Measurements from ENCODE around the gene ZNF358. TPM values are rescaled to one million over a fixed set of nuclear protein-coding genes. Genes with fewer than 3 reads are reported as not detected.

Gene ZNF358
- total RNA-seq, 4 donors from 2014 or later = 77.1 to 124 (median 95.3) TPM

DNA sequence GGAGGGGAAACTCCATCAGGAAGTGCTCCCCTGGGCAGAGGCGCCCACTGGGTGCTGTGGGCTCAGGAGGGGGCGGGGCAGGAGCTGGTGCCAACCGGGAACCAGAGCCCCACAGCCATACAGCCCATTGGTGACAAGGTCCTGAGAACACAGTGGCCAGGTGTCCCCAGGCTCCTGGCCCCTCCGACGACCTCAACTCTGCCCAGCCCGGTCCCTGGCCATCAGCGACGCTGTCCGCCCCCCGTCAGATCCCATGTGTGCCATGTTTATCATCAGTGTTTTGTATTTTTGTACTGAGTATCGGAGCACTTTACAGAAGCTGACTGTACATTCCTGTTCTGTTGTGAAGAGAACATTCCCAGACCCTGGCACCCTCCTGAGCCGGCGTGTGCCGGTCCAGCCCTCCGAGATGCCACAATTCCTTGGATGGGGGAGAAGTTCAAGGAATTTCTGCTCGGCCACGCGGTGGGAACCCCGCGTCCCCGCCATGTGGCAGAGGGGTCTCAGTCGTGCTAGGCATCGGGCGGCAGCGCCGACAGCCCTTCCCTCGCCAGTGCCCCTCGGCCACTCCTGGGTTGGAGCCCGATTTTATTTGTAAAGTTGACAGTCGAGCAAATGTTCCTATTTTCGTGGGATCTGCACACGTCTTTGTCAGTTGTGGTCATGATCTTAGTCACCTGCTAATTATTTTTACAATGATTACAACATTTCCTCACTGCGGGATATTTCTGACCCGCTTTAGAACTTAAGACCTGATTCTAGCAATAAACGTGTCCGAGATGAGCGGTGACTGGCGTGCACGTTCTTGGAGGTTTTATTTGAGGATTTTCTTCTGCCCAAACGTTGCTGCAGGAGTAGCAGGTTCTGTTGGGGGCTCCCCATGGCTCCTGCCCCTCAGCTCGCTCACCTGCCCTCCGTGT is 43.9 kb upstream of the ZNF358 start:
- no peaks in the 10 kb centered on the region for H3K27me3 ChIP-seq

DNA sequence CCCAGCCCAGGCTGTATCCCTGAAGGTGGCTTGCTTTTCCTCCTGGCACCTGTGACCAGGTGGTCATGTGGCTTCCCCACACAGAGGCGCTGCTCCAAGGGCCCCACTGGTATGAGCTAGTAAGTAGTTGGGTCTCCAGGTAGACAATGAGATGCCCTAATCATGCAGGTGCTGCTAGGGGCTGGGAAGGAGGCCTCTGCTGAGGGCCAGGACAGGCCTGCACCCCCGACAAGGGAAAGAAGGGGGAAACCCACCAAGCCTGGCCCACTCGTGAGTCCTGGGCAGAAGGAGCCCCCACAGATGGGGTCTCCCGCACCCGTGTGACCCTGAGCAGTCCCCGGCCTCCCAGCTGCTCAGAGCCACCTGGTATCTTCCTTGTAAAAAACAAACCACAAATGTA is 40.2 kb upstream of the ZNF358 start:
- Histone ChIP-seq H3K27me3 (no peaks in the 10 kb centered on the region), H3K4me3 (no peak overlapping the region), H3K9me3 (no peaks in the 10 kb centered on the region), H3K27ac (no peak overlapping the region), H3K4me1 (no peaks in the 10 kb centered on the region), H3K36me3 (peaks cover 0 to 22% (median 0%) of the 10 kb centered on the region in 3 donors)
- no peak for TF ChIP-seq POLR2A (IDR thresholded peaks at IDR 0.05)
- TF ChIP-seq, protein P1, sequence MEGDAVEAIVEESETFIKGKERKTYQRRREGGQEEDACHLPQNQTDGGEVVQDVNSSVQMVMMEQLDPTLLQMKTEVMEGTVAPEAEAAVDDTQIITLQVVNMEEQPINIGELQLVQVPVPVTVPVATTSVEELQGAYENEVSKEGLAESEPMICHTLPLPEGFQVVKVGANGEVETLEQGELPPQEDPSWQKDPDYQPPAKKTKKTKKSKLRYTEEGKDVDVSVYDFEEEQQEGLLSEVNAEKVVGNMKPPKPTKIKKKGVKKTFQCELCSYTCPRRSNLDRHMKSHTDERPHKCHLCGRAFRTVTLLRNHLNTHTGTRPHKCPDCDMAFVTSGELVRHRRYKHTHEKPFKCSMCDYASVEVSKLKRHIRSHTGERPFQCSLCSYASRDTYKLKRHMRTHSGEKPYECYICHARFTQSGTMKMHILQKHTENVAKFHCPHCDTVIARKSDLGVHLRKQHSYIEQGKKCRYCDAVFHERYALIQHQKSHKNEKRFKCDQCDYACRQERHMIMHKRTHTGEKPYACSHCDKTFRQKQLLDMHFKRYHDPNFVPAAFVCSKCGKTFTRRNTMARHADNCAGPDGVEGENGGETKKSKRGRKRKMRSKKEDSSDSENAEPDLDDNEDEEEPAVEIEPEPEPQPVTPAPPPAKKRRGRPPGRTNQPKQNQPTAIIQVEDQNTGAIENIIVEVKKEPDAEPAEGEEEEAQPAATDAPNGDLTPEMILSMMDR (IDR thresholded peaks at IDR 0.05) = no peak
- peak in 1 of 3 donors; percentile 44 for DNase-seq

More for the DNA sequence above, 43.9 kb upstream of the ZNF358 start:
- Histone ChIP-seq H3K27ac (peak overlapping the region in 1 of 4 donors; percentile 60), H3K9me3 (no peaks in the 10 kb centered on the region), H3K36me3 (peaks cover 0 to 60% (median 0%) of the 10 kb centered on the region in 3 donors), H3K4me1 (no peaks in the 10 kb centered on the region), H3K4me3 (no peak overlapping the region)
- TF ChIP-seq, protein P1 (IDR thresholded peaks at IDR 0.05) = no peak
- TF ChIP-seq POLR2A (IDR thresholded peaks at IDR 0.05) = no peak
- DNase-seq = no peak

DNA sequence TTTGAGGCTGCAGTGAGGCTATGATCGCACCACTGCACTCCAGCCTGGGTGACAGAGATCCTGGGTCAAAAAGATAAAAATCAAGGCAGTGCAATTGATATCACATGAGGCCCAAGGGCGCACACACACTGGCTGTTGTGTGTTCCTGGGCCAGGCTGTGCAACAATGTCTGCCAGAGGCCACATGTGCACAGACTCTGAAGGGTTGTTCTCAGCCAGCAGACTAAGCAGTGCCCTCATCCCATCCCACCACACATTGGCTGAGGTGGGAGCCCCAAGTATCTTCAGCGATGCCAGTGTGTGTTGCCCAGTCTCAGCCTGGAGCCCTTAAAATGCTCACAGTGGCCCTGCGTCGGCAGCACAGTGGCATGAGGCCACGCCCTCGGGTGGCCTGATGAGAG is 39.7 kb upstream of the ZNF358 start:
- TF ChIP-seq, protein P1 (IDR thresholded peaks at IDR 0.05) = no peak
- no peak for TF ChIP-seq POLR2A (IDR thresholded peaks at IDR 0.05)
- Histone ChIP-seq H3K27ac (no peak overlapping the region), H3K27me3 (no peaks in the 10 kb centered on the region), H3K4me3 (no peak overlapping the region), H3K4me1 (no peaks in the 10 kb centered on the region), H3K36me3 (peaks cover 0 to 17% (median 0%) of the 10 kb centered on the region in 3 donors), H3K9me3 (no peaks in the 10 kb centered on the region)
- peak in 1 of 3 donors; percentile 47 for DNase-seq

DNA sequence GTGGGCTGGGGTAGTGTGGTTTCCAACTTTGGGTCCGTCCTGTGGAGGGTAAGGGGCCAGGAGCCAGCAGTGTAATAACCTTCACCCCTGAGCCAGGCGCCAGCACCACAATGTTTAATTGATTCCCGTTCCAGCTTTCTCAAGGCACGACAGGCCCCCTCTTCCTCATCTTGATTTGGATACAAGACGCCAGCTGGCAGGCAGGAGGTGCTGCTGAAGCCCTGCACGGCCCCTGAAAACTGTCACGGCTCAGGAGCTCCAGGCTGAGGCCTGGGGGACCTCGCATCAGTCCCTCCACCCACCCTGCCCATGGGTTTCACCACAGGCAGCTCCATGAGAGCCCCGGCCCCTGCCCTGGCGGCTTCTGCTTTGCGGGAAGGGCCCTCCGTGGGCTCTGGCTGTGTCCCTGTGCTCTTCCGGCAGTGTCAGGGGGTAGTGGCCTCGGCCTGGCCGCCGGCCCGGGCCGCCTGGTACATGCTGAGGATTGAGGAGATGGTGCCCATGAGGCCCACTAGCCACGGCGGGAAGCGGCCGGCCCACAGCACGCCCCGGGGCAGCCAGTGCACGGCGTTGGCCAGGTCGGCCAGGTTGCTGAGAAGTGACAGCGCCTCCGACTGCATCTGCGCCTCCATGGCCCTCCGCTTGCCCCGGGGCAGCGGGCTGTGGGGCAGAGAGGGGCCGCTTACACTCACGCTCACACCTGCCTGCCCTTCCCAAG is 39.0 kb upstream of the ZNF358 start:
- H3K9me3 ChIP-seq = no peaks in the 10 kb centered on the region
- H3K27me3 ChIP-seq = no peaks in the 10 kb centered on the region
- H3K4me3 ChIP-seq = no peak overlapping the region
- peaks cover 0 to 10% (median 0%) of the 10 kb centered on the region in 3 donors for H3K36me3 ChIP-seq
- H3K4me1 ChIP-seq = no peaks in the 10 kb centered on the region
- DNase-seq = no peak
- no peak overlapping the region for H3K27ac ChIP-seq
- TF ChIP-seq, protein P1 (IDR thresholded peaks at IDR 0.05) = no peak
- TF ChIP-seq POLR2A (IDR thresholded peaks at IDR 0.05) = no peak

DNA sequence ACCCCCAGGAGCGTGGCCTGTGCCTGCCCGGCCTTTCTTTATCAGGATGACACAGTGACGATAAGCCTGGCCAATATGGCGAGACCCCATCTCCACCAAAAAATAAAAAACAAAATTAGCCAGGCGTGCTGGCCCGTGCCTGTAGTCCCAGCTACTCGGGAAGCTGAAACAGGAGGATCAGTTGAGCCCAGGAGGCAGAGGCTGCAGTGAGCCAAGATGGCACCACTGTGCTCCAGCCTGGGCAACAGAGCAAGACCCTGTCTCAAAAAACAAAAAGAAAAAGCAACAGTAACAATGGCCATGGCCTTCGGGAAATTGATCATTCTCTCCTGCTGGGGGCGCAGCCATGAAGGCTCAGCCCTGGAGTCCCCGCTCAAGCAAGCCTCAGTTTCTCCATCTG is 38.1 kb upstream of the ZNF358 start:
- peaks cover 0 to 5% (median 0%) of the 10 kb centered on the region in 3 donors for H3K36me3 ChIP-seq
- H3K27ac ChIP-seq = no peak overlapping the region
- peaks cover 0 to 6% (median 0%) of the 10 kb centered on the region in 4 donors for H3K4me1 ChIP-seq
- no peaks in the 10 kb centered on the region for H3K9me3 ChIP-seq
- no peak overlapping the region for H3K4me3 ChIP-seq
- TF ChIP-seq POLR2A (IDR thresholded peaks at IDR 0.05) = no peak
- TF ChIP-seq, protein P1 (IDR thresholded peaks at IDR 0.05) = no peak
- DNase-seq = no peak
- no peaks in the 10 kb centered on the region for H3K27me3 ChIP-seq
